NCI-H774 (cell line): ENCODE data around the gene IRF3.

Source experiments
- DNase-seq: peaks from one replicate; lab custom pipeline; 2025; lab: John Stamatoyannopoulos, UW

Gene IRF3

DNA sequence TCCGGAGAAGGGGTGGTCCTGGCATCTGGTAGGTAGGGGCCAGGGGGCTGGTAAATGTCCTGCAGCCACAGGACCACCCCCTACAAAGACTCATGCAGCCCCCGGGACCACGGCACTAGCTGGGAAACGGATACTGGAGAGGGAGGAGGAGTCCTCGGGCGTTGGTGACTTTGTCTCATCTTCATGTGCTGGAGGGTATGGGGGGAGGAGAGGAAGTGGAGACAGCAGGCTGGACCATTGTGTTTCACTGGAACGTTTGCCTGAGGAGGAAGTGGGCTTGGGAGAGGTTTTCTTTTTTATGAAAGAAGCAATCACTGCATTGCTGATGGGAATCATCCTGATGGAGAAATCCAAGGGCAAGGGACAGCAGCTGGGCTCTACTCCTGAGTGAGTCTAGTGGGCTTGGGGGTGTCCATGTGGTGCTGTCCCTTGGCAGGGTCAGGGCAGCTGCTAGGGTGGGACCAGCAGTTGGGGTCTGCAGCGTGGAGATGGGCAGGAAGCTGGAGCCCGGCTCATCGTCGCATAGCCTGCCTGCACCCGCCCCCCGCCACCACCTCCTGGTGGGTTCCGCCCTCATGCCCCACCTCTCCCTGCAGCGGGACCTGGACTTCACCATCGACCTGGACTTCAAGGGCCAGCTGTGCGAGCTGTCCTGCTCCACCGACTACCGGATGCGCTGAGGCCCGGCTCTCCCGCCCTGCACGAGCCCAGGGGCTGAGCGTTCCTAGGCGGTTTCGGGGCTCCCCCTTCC lies 22.1 kb upstream of the IRF3 start:
- no peak for DNase-seq

DNA sequence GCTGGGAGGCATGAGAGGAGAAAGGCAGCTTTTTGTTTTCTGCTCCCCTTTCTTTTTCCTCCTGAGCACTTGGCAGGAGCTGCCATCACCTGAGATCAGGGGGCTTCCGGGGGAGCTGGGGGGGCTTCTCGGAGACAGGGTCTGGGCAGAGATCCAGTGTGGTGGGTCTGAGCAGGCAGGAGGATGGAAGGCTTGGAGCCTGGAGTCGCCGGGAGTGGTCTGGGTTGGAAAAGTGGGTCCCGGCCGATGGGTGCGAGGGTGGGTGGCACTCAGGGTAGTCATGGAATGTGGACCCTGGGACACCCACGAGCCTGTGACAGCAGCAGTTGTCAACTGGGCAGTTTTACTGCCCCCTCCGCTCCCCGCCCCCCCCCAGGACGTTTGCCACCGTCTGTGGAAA lies 21.5 kb upstream of the IRF3 start:
- no peak for DNase-seq

DNA sequence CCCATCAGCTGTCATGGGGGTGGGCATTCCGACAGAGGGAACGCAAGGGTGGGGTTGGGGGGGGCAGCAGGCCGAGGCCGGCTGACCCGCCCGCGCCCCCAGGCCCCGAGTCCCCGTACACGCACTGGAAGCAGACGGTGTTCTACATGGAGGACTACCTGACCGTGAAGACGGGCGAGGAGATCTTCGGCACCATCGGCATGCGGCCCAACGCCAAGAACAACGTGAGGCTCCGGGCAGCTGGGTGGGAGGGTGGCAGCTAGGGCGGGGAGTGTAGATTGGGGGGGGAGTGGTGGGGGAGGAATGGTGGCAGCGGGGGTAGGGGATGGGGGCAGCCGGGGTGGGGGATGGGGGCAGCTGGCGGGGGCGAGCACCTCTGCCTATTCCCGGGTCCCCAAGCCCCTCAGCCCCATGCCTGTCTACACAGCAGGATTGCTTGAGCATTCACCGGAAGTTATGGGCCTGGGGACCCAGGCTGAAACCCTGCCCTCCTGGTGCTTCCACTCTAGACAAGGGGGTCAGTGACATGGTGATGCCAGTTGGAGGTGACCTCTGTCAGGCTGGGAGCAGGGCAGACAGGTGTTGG lies 20.9 kb upstream of the IRF3 start:
- no peak for DNase-seq

DNA sequence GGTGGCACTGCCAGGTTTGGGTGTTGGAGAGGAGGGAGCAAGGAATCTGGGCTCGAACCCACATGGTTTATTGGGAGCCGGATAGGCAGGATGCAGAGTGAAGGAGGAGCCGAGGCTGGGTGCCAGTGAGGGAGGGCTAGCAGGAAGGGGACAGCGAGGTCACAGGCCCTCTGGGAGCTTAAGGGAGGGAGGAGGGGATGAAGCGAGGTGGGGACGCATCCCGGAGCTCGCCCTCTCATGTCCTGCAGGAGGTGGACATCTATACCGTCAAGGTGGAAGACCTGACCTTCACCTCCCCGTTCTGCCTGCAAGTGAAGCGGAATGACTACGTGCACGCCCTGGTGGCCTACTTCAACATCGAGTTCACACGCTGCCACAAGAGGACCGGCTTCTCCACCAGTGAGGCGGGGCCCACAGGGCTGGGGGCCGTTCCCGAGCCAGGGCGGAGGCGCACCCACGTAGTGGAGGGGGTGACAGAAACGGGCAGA lies 20.2 kb upstream of the IRF3 start:
- no peak for DNase-seq

DNA sequence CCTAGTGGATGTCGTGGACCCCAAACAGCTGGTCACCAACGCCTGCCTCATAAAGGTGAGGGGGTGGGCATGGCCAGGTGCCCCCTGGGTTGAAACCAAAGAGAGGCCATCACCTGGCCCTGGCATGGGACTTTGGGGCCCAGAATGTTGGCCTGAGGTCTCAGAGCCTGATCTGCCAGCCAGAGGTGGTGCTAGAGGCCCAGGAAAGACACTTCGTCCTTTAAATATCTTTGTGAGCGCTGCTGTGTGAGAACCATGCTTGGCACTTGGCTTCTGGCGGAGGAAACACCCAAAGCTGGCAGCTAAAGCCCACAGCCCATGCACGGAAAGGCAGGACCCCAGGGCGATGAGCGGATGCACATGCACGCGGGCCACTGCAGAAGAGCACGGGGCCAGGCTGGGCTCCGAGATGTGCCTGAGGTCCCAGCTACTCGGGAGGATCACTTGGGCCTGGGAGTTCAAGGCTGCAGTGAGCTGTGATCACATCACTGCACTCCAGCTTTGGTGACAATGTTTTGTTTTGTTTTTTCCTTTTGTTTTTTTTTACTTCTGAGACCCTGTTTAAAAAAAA lies 19.4 kb upstream of the IRF3 start:
- DNase-seq, result no peak

DNA sequence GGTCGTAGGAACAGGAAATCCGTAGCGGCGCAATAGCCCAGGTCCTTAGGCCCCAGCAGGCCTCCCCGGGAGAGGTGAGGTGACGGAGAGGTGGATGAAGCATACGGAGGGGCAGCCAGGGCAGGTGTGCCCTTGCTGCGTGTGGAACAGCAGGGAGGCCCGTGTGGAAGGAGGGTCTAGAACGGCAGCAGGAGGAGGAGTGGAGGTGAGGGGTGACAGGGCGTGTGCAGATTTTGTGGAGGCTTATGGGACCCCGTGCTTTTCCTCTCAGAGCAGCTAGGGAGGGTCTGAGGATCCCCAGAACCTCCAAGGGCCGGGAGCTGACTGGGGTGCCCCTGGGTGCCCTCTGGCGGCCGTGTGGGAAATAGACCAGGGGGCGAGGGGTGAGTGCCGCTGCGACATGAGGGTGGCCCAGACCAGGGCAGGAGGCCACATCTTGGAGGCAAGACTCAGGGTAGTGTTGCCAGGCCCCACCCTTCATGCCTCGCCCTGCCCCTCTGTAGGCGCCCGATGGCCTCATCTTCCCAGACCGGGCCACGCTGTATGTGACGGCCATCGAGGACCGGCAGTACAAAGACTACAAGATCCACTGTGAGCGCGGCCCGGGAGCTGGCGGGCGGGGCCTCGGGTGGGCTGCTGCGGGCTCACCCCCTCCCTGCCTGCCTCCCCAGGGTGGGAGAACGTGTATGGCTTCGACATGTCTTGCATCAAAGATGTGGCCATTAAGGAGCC lies 18.8 kb upstream of the IRF3 start:
- DNase-seq, result no peak

DNA sequence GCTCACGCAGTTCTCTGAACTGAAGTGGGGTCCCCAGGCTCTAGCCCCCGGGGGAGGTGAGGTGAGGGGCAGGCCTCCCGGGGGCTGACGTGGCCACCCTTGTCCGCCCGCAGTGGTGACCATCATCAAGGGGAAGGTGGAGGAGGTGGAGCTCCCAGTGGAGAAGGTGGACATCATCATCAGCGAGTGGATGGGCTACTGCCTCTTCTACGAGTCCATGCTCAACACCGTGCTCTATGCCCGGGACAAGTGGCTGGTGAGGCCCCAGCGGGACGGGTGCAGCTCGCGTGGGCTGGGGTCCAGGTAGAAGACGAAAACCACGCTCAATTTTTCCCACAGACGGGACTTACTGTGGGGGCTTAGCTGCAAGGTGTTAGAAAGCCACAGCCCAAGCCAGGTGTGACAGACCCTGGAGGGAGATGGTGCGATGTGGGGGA lies 18.2 kb upstream of the IRF3 start:
- DNase-seq, result no peak

DNA sequence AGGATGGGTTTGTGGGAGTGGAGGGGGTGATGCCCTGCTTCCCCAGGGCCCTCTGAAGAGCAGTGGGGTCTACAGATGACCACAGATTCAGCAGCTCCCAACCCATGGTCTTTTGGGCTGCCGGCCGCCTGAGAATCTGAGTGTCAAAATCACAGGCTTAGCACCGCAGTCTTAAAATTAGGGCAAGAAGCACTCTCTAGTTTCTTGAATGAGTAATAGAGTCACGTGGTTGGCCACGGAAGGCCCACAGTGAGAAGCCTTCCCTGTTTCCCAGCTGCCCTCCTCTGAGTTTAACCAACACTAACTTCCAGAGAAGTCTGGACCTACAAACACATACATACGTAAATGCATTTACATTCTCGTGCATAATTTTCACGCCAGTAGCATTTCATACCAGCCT lies 16.6 kb upstream of the IRF3 start:
- DNase-seq, result no peak

DNA sequence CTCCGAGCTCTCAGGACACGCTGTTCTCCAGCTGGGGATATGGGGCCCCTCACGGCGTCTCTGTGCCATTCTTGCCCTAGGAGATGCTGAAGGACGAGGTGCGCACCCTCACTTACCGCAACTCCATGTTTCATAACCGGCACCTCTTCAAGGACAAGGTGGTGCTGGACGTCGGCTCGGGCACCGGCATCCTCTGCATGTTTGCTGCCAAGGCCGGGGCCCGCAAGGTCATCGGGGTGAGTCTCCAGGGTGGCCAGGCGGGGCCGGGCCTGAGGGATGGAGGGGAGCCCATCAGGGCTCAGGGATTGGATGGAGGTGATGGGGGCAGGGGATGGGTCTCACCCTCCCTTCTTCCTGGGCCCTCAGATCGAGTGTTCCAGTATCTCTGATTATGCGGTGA lies 16.2 kb upstream of the IRF3 start:
- no peak for DNase-seq

DNA sequence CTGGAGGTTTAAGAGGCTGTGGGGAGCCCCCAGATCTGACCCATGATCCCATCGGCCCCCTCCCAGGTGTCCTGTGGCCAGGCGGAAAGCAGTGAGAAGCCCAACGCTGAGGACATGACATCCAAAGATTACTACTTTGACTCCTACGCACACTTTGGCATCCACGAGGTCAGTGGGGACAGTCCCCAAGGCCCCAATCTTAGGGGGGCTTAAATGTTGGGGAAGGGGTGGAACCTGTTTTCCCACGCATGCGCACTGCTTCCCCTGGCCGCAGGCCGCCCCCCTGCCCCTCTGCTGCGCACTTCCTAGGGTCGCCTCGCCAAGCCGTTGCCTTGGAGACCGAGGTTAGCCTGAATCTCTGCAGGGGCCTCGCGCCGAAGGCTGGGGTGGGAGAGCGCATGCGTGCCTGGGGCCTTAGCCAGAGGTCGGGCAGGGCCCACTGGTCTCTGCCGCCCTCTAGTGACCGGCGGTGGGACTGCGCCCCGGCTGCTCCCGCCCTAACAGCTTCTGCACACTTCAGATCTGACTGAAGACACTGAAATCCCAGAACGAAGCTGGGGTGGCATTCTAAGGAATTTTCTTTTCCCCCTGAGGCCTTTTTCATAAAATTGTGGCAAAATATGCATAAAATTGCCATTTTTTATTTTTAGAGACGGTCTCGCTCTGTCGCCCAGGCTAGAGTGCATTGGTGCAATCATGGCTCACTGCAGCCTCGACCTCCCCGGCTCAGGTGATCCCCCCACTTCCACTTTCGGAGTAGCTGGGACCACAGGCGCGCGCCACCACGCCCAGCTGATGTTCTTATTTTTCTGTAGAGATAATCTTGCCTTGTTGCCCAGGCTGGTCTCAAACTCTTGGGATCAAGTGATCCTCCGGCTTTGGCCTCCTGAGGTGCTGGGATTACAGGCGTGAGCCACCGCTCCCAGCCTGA lies 15.0 kb upstream of the IRF3 start:
- peak; percentile 76 for DNase-seq

DNA sequence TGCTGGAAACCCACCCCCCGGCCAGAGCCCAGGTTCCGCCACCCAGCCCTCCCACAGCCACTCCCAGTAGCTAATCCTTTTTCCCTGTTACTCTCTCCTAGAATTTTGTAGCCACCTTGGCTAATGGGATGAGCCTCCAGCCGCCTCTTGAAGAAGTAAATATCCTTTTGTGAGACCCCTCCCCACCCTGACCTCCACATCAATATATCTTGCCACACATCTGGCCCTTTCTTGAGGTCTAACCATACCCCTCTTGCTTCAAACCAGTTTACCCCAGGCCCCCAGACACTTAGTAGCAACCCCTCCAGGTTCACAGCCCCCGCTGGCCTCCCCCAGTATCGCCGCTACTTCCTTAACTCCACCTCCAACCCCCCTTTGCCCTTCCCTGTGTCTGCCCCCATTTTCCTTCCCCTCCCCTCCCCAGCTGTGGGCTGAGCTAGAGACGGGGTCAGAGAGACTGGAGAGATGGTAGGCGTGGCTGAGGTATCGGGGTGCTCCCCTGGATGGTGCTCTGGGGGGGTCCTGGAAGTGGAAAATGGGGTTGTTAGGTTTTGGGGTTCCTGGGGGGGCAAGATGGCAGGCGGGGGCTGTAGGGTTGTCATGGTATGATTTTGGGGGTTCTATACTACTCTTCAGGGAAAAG lies 14.2 kb upstream of the IRF3 start:
- DNase-seq, result no peak

DNA sequence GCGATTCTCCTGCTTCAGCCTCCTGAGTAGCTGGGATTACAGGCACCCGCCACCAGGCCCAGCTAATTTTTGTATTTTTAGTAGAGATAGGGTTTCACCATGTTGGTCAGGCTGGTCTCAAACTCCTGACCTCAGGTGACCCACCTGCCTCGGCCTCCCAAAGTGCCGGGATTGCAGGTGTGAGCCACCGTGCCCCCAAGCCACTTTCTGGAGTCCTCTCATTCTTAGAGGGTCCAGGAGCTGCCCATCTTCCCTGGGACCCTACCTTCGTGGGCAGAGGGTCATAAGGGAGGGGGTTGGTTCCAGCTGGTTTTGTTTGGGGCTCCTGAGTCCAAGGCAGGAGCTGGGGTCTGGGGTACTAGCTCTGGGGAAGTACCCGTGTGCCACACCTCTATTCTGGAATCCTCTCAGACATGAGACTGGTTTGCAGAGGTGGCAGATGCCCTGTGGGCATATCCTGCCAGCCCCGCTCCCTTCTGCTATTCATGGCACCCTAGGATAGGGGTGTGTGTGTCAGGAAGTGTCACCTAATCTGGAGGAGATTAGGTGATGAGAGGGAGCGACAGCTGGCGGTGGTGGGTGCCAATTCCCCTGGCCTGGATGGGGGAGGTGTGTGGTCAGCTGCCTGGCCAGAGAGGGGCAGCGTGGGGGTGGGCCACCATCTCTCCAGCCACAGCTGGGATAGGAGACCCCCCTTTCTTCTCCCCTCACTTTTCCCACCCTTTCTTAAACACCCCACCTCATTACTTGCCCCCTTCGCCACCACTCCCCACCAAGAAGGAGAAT lies 13.5 kb upstream of the IRF3 start:
- no peak for DNase-seq

DNA sequence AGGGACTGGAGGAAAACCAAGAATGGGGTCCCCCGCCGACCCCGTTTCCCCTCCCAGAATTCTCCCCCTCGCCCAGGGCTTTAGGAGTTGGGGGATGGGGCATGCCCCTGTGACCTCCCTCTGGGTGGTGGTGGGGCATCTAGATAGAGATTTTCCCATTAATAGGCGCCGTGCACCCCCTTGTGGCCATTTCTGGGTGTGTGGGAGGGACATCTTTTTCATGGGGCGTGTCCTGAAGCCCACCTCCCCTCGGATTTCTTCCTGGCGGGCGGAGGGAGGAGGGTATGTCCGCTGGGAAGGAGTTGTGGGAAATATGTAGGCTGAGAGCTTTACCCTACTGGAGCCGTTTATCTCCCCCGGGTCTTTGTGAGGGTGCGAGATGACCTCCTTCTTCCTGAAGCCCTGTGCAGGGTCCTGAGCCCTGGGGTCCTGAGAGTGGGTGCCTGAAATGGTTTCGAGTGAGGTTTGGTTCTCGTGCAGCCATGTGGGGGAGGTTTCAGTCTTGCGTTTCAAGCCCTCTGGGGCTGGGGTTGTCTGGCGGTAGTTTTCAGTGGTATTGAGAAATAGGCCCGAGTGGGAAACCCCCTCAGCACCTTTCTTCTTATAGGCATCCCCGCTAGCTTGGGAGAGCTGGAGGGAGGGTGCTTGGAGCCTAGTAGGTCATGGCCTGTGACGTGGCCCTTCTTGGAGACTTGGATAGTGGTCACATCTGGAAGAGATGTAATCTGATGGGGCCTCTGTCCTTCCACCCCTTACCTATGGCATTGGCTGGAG lies 12.4 kb upstream of the IRF3 start:
- peak; percentile 3 for DNase-seq

DNA sequence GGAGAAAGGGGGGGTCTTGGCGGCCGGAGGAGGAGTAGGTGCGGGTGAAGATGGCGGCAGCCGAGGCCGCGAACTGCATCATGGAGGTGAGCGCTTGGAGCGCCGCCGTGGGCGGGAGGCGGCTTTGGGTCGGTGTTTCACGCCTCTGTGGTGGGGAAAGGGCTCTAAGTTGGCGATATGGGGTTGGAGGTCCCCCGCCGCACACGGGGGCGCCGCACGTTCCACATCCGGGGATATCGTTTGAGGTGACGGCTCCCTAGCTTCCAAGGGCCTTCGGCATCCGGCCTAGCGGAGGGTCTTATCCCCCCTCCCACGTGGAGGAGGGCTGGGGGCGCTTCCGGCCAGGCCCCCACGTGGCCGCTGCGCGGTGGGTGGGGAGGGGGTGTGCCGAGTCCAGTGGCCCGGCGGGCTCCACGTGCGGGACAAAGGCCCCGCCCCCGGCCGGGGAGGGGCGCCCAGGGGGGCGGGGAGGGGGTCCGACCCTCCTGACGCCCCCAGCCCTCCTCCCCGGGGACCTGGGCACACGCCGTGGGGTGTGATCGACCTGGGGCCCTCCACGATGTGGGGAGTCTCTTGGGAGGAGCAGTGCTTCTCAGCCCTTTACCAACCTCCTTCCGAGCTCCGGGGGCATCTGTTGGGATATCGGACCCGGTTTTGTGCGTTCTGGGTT lies 11.7 kb upstream of the IRF3 start, which contains the start of gene PRMT1:
TSS of gene PRMT1 (plus strand) at position 41 of the 670 bp plus-strand sequence. CDS start at position 51, 10 bp downstream.
- DNase-seq, result peak; percentile 30

DNA sequence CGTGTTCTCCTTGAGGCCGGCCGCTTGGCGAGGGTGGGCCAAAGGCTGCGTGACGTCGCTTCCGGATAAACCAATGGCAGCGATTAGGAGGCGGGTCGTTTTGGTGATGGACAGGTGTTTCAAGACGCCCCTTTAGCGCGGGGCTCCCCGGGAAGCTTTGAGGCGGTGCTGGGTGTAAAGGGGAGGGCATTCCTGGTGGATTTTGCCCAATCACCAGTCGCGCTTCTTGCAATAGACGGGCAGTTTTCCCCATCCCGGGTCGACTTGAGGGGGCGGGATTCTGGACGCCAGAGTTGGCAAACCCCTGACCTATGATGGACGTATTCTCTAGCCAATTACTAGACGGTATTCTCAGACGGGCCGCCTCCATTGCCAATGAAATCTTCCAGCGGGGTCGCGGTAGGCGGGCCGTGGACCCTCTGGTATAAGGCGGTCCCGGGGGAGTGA lies 11.2 kb upstream of the IRF3 start:
- peak; percentile 100 for DNase-seq

DNA sequence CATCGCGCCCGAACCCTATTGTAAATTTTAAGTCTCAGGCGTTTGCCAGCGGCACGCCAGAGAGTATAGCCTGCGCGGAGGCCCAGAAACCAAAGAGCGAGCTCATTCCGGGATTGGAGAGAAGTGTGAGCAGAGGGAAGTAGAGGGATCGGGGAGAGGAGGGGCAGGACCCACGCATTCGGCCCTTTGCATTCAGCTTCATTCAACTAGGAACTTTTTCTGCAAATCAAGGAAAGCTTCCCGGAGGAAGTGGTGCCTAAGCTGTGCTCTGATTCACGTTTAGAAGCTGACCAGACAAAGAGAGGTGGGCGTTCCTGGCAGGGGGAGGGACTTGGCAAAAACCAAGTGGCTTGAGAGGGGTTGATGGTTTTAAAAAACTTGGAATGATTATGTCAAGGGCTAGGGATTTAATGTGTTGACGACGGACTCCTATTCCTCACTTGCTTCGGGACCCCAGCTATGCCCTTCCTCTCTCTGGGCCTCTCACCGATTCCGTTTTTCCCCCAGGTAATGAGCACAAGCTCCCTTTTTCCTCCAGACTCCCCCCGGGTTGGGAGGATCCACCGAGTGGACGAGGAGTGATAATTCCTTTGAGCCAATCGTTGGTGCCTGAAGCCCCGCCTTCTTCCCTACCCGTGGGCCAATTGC lies 10.6 kb upstream of the IRF3 start:
- DNase-seq, result peak; percentile 91

DNA sequence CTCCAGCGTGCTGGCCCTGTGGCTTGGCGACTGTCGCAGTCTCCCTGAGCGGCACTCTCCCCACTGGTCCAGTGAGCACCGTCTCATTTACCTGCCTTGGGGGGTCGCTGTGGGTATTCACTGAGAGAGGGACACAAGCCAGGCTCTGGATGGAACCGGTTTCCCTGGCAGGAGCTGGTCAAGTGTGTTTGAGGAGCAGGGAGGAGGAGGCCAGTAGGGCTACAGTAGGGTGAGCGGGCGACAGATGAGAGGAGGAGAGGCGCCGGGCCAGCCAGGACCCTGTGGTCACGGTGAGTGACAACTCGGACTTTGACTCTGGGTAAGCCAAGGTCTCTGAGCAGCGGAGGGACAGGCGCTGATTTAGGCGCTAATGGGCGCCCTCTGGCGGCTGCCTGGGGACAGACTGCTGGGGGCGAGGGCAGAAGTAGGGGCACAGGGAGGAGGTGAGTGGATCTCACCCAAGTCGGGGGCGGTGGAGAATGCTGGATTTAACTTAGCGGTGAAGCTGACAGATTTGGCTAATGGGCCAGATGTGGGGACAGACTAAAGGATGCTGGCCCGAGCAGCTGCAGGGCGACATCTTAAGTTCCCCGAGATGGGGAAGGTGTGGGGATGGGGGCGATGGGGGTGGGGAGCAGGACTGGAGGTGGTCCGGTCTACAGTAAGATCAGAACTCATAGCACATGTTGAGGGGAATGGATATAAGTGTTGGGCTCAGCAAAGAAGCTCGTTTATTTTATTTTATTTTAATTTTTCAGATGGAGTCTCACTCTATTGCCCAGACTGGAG lies 6.7 kb upstream of the IRF3 start:
- DNase-seq, result peak; percentile 71
